ENCODE data around the gene CYP26B1.
A peak's percentile ranks its signal among the peaks of the same experiment; 100 is the strongest.

Gene CYP26B1

DNA sequence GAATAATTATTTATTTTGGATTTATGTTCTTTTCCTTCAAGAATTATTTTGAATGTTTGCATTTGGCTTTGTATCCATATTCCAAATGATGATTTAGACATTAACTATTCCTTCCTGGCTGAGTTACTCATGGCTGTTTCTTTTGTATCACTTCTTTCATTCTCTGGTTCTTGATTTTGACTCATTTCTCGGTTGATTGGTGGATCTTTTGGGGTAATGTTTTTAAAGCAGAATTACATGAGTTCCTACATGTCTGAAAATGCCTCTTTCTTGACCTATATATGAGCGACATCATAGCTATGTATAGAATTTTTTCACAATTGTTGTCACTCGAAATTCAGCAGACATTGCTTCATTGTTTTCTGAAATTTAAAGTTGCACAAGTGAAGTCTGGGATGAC is 39.5 kb downstream of the CYP26B1 start:
- in situ Hi-C loops (cut with HindIII; ENCODE audit: low sequenced_read_pairs) = no loop called here
- TF ChIP-seq, protein P1, sequence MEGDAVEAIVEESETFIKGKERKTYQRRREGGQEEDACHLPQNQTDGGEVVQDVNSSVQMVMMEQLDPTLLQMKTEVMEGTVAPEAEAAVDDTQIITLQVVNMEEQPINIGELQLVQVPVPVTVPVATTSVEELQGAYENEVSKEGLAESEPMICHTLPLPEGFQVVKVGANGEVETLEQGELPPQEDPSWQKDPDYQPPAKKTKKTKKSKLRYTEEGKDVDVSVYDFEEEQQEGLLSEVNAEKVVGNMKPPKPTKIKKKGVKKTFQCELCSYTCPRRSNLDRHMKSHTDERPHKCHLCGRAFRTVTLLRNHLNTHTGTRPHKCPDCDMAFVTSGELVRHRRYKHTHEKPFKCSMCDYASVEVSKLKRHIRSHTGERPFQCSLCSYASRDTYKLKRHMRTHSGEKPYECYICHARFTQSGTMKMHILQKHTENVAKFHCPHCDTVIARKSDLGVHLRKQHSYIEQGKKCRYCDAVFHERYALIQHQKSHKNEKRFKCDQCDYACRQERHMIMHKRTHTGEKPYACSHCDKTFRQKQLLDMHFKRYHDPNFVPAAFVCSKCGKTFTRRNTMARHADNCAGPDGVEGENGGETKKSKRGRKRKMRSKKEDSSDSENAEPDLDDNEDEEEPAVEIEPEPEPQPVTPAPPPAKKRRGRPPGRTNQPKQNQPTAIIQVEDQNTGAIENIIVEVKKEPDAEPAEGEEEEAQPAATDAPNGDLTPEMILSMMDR (IDR thresholded peaks at IDR 0.05; ENCODE audit: low read depth, low read length) = no peak
- DNase-seq (ENCODE audit: low read depth, low spot score) = peak; percentile 7
- no peak overlapping the region for H3K4me3 ChIP-seq (ENCODE audit: low read depth, low read length)

DNA sequence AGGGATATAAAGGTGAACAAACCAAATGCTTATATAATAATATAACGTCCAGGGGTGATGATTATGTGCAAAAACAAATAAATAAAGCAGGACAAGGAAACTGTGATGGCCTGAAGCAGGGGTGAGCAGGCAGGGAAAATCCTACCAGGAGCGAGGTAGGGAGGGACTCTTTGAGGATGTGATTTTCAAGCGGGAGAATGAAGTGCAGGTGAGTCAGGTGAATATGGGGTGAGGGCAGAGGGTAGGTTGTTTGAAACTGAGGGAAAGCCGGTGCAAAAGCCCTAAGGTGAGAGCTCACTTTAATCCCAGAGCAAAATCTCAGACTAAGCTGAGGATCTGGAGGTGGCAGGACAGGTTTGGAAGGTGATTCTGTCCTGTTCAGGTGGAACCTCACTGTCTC is 40.7 kb downstream of the CYP26B1 start:
- TF ChIP-seq, protein P1 (IDR thresholded peaks at IDR 0.05; ENCODE audit: low read depth, low read length) = no peak
- no peak overlapping the region for H3K4me3 ChIP-seq (ENCODE audit: low read depth, low read length)
- no peak for DNase-seq (ENCODE audit: low read depth, low spot score)
- in situ Hi-C loops (cut with HindIII; ENCODE audit: low sequenced_read_pairs) = no loop called here

DNA sequence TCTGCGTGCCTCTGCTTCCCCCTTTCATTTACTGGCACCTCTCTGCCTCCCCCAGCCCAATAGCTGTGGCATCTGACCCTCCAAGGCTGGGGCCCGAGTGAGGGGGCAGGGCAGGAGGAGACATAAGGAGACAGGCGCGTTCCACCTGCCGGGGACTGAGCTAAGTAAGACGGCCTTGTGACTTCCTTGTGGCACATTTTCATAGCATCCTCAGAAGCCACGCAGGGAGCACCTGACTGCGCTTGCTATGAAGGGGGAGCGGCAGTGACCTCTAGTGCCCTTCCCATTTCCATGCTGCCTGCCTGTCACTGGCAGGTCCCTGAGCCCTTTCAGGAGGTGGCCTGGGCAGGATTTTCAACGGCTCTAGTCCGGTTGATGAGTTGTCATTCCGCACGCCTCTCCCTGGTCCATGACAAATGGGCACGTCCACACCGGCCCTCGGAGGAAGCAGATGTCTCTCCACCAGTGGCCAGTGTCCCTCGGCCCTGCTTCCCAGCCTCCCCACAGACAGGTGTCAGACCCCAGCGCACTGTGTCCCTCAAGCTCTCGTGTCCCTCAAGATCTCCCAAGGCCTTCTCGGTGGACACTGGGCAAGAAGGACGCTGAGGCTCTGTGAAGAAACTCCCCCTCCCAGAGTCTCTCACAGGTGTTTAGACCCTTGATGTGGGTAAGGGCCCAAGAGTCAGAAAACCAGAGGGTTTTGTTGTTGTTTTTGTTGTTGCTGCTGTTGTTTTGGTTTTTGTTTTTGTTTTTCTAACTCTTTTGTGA is 42.7 kb downstream of the CYP26B1 start:
- H3K4me3 ChIP-seq (ENCODE audit: low read depth, low read length) = no peak overlapping the region
- TF ChIP-seq, protein P1 (IDR thresholded peaks at IDR 0.05; ENCODE audit: low read depth, low read length) = no peak
- no peak for DNase-seq (ENCODE audit: low read depth, low spot score)
- in situ Hi-C loops (cut with HindIII; ENCODE audit: low sequenced_read_pairs) = no loop called here

DNA sequence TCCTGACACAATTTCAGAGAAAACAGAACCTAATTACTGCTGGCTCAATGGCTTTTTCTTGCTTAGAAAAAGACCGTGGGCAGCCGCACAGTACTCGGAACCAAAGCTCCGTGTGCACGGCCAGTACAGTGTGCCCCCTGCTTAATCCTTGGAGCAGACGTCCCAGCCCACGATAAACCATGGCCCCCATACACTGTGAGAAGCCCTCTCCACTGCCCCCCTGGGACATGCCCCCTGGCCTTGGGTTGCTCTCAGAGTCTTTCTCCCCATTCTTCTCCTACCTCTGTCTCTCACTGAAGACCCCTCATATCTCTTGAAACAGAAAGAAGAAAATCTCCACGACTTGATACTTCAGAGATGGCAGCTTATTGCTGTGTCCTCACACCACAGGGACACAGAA is 44.0 kb downstream of the CYP26B1 start:
- in situ Hi-C loops (cut with HindIII; ENCODE audit: low sequenced_read_pairs) = no loop called here
- DNase-seq (ENCODE audit: low read depth, low spot score) = no peak
- TF ChIP-seq, protein P1 (IDR thresholded peaks at IDR 0.05; ENCODE audit: low read depth, low read length) = no peak
- no peak overlapping the region for H3K4me3 ChIP-seq (ENCODE audit: low read depth, low read length)

DNA sequence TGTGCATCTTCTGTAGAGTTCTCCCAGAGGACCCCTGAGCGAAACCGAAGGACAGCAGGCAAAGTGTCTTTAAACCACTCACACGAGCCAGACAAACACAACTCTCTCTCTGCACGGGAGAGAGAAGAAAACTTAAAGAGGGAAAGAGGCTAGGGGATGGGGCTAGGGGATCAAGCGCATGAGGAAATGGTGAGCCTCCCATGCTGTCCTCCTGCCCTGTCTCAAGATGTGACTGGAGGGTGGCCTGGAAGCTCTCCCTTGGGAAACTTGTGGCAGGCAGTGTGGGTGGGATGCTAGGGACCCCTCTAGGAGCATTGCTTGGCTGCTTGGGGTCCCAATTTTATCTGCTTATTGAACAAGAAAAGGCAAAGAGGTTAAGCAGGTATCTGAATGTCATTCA is 44.5 kb downstream of the CYP26B1 start:
- DNase-seq (ENCODE audit: low read depth, low spot score) = no peak
- in situ Hi-C loops (cut with HindIII; ENCODE audit: low sequenced_read_pairs) = no loop called here
- TF ChIP-seq, protein P1 (IDR thresholded peaks at IDR 0.05; ENCODE audit: low read depth, low read length) = no peak
- H3K4me3 ChIP-seq (ENCODE audit: low read depth, low read length) = no peak overlapping the region

DNA sequence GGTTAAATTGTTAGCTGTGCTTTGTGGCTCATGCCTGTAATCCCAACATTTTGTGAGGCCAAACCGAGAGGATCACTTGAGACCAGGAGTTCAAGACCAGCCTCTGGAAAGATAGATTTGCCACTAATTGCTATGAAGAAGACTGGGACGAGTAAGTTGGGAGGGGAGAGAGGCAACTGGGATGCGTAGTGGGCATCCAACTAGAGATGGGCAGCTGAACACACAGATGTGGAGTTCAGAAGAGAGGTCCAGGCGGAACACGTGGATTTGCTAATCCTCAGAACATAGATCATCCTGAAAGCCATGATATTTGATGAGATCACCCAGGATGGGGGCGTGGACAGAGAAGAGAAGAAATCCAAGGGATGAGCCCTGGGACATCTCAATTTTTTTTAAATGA is 48.7 kb downstream of the CYP26B1 start:
- DNase-seq (ENCODE audit: low read depth, low spot score) = no peak
- in situ Hi-C loops (cut with HindIII; ENCODE audit: low sequenced_read_pairs) = no loop called here
- TF ChIP-seq, protein P1 (IDR thresholded peaks at IDR 0.05; ENCODE audit: low read depth, low read length) = no peak
- no peak overlapping the region for H3K4me3 ChIP-seq (ENCODE audit: low read depth, low read length)
